ACHN (cell line): ENCODE data around the gene MYT1.

Experiments used
- DNase-seq: peaks from one replicate; pipeline ENCODE4 v3.0.0-alpha.2; 2015
- in situ Hi-C: cut with HindIII; loops from 2 replicates; pipeline ENCODE4 v1.10.0; 2017; ENCODE audit warnings: low sequenced_read_pairs, low pct_ligation_motif_present, low pct_unique_long_range_greater_than_20kb

MYT1 gene

GRCh38 chr20:64246616-64247306, 82.5 kb downstream of the MYT1 start:
- no peak for DNase-seq
- in situ Hi-C loops, result no loop called here

GRCh38 chr20:64247307-64247618, 83.0 kb downstream of the MYT1 start:
- in situ Hi-C loops, result no loop called here
- no peak for DNase-seq

GRCh38 chr20:64247970-64248841, 84.0 kb downstream of the MYT1 start:
- DNase-seq, result no peak
- in situ Hi-C loops, result no loop called here

- in situ Hi-C loops, result no loop called here
- DNase-seq, result no peak
Observed at GRCh38 chr20:64250027-64250426, 85.8 kb downstream of the MYT1 start.

GRCh38 chr20:64253000-64253383, 88.7 kb downstream of the MYT1 start:
- in situ Hi-C loops, result no loop called here
- no peak for DNase-seq

- in situ Hi-C loops, result no loop called here
- DNase-seq, result no peak
Observed at GRCh38 chr20:64253443-64253842, 89.2 kb downstream of the MYT1 start.

GRCh38 chr20:64254156-64254555, 89.9 kb downstream of the MYT1 start:
- DNase-seq, result no peak
- in situ Hi-C loops, result no loop called here

- DNase-seq, result no peak
- in situ Hi-C loops, result no loop called here
Observed at GRCh38 chr20:64254571-64255360, 90.5 kb downstream of the MYT1 start.

- DNase-seq, result peak; percentile 81
- in situ Hi-C loops, result no loop called here
Observed at GRCh38 chr20:64255361-64256281, 91.4 kb downstream of the MYT1 start, which contains the start of gene PCMTD2. TSS of gene PCMTD2 (plus strand) at chr20:64255748. CDS start at chr20:64259966, 4,218 bp downstream.

GRCh38 chr20:64256282-64256935, 92.2 kb downstream of the MYT1 start:
- in situ Hi-C loops, result no loop called here
- DNase-seq, result no peak

- in situ Hi-C loops, result no loop called here
Observed at GRCh38 chr20:64257107-64257757, 93.0 kb downstream of the MYT1 start.

GRCh38 chr20:64258071-64258823, 94.0 kb downstream of the MYT1 start:
- in situ Hi-C loops, result no loop called here
- DNase-seq, result no peak

More at GRCh38 chr20:64257107-64257757, 93.0 kb downstream of the MYT1 start:
- DNase-seq, result no peak

GRCh38 chr20:64260239-64260638, 96.0 kb downstream of the MYT1 start:
- DNase-seq, result no peak

GRCh38 chr20:64261138-64261537, 96.9 kb downstream of the MYT1 start:
- in situ Hi-C loops, result no loop called here
- DNase-seq, result no peak

More at GRCh38 chr20:64260239-64260638, 96.0 kb downstream of the MYT1 start:
- in situ Hi-C loops, result no loop called here

- no peak for DNase-seq
- in situ Hi-C loops, result no loop called here
Observed at GRCh38 chr20:64264091-64264490, 99.8 kb downstream of the MYT1 start.

- in situ Hi-C loops, result no loop called here
- no peak for DNase-seq
Observed at GRCh38 chr20:64265201-64265600, 100.9 kb downstream of the MYT1 start.

- in situ Hi-C loops, result no loop called here
- DNase-seq, result no peak
Observed at GRCh38 chr20:64266988-64267387, 102.7 kb downstream of the MYT1 start.
